ENCODE measurements around the gene EPG5. TPM values are rescaled to one million over a fixed set of nuclear protein-coding genes. Genes with fewer than 3 reads are reported as not detected.
A peak's percentile ranks its signal among the peaks of the same experiment; 100 is the strongest.
"Not testable (repeated sequence)": the region's sequence is repeated elsewhere in the genome, so short reads cannot be mapped to it uniquely, and the experiment has no call there.

EPG5 gene
- total and polyA plus RNA-seq, 2 experiments from 2014 or later, result 4.6 to 32.1 TPM

DNA sequence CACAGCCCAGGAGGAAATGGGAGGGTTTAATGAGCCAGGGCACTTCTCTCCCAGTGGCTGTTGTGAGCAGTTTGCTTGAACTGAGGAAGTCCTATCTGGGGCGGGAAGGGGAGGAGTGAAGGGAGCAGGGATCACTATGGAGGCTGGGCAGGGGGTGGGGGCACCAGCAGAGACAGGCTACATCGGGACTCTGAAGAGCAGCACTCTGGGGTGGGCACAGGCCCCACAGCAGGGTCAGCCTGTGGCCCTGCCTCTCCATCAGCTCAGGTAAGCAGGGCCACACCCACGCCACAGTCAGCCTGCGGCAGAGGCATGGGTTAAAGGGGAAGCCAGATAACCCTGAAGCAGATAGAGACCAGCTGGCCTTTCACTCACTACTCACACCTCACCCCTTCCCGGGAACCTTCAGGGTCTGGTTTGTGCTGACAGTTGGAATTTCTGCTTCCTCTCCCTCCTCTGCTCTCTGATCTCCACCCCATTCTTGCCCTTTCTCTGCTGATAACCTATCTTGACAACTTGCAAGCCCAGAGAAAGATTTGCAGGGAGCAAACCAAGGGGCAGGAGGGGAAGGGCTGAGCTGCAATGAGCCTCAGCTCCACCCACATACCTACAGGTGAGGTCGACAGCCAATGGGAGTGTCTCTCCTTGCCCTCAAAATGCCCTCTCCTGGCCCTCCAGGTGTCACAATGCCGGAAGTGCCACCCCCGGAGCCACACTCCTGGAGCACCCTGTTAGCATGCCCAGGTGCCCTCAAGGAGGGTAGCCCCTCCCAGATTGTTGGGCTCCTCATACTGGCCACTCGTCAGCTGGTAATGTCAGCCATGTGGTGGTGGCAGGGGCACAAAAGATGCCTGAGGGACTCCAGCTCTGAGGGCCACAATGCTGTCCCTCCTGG, 138.0 kb downstream of the EPG5 start:
- TF ChIP-seq EZH2 (IDR thresholded peaks at IDR 0.05; ENCODE audit: borderline replicate concordance) (no peak), EZH2phosphoT487 (IDR thresholded peaks at IDR 0.05; ENCODE audit: low read depth, severe bottlenecking, unreplicated experiment) (no peak)
- TF ChIP-seq, protein P1, sequence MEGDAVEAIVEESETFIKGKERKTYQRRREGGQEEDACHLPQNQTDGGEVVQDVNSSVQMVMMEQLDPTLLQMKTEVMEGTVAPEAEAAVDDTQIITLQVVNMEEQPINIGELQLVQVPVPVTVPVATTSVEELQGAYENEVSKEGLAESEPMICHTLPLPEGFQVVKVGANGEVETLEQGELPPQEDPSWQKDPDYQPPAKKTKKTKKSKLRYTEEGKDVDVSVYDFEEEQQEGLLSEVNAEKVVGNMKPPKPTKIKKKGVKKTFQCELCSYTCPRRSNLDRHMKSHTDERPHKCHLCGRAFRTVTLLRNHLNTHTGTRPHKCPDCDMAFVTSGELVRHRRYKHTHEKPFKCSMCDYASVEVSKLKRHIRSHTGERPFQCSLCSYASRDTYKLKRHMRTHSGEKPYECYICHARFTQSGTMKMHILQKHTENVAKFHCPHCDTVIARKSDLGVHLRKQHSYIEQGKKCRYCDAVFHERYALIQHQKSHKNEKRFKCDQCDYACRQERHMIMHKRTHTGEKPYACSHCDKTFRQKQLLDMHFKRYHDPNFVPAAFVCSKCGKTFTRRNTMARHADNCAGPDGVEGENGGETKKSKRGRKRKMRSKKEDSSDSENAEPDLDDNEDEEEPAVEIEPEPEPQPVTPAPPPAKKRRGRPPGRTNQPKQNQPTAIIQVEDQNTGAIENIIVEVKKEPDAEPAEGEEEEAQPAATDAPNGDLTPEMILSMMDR (IDR thresholded peaks at IDR 0.05; ENCODE audit: poor library complexity), result no peak

DNA sequence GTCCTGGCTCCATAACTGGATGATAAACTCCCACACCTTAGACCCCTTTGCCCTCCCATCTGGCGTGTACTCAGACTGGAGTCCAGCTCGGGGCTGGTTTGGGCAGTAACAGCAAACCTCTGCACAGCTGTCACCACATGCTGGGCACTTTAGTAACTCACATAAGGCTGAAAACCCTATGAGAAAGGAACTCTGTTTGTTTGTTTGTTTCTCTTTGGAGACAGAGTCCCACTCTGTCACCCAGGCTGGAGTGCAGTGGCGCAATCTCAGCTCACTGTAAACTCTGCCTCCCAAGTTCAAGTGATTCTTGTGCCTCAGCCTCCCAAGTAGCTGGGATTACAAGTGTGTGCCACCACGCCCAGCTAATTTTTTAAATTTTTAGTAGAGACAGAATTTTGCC, 140.4 kb downstream of the EPG5 start:
- not testable (repeated sequence) for H3K9me3 ChIP-seq (ENCODE audit: low read depth); H3K36me3 ChIP-seq (replicated peaks; ENCODE audit: insufficient read depth, low read depth); H2AFZ ChIP-seq; H3K27ac ChIP-seq; H4K20me1 ChIP-seq (ENCODE audit: insufficient read depth, poor library complexity, severe bottlenecking); H3K9me2 ChIP-seq (replicated peaks; ENCODE audit: insufficient read depth); H3K79me2 ChIP-seq; H3K27me3 ChIP-seq; H3K4me3 ChIP-seq; H3K4me2 ChIP-seq; DNase-seq (ENCODE audit: low spot score)
- 94% methylated on average over 4 of the region's 4 CpGs for WGBS (ENCODE audit: low lambda C conversion rate, missing lambda C conversion rate)
- peaks cover 24% of the 10 kb centered on the region for H3K4me1 ChIP-seq (ENCODE audit: insufficient read depth)

More for the DNA sequence above, 138.0 kb downstream of the EPG5 start:
- WGBS (ENCODE audit: low lambda C conversion rate, missing lambda C conversion rate), result 36% methylated on average over 9 of the region's 9 CpGs
- Histone ChIP-seq H3K27ac (peak overlapping the region; percentile 81), H3K27me3 (no peaks in the 10 kb centered on the region), H3K4me2 (peak overlapping the region; percentile 54), H4K20me1 (ENCODE audit: insufficient read depth, poor library complexity, severe bottlenecking) (no peaks in the 10 kb centered on the region), H3K4me3 (no peak overlapping the region), H3K79me2 (no peaks in the 10 kb centered on the region), H3K9me2 (replicated peaks; ENCODE audit: insufficient read depth) (no peaks in the 10 kb centered on the region), H3K9me3 (ENCODE audit: low read depth) (no peaks in the 10 kb centered on the region), H2AFZ (no peak overlapping the region), H3K36me3 (replicated peaks; ENCODE audit: insufficient read depth, low read depth) (no peaks in the 10 kb centered on the region), H3K4me1 (ENCODE audit: insufficient read depth) (peaks cover 29% of the 10 kb centered on the region)
- DNase-seq (ENCODE audit: low spot score), result peak; percentile 71

DNA sequence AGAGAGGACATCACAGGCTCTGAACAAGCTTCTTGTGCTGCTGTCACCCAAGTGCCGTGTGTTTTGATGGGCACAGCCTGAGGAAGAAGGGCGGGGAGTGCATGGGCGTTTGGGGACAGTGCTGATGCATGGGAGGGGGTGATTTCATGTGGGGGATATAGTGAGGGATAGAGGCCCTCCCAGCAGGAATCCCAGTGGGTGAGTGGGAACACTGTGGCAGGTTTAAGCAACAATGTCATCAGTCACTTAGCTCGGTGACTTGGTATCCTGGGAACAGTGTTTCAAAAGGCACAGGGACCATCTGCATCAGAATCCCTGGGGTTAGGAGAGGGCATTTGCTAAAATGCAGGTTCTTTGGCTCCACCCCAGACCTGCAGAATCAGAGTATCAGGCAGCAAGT, 141.0 kb downstream of the EPG5 start:
- H3K9me3 ChIP-seq (ENCODE audit: low read depth), result no peaks in the 10 kb centered on the region
- no peaks in the 10 kb centered on the region for H3K36me3 ChIP-seq (replicated peaks; ENCODE audit: insufficient read depth, low read depth)
- H2AFZ ChIP-seq, result no peak overlapping the region
- no peak for DNase-seq (ENCODE audit: low spot score)
- H3K79me2 ChIP-seq, result no peaks in the 10 kb centered on the region
- H3K4me3 ChIP-seq, result no peak overlapping the region
- H3K4me1 ChIP-seq (ENCODE audit: insufficient read depth), result peaks cover 24% of the 10 kb centered on the region
- TF ChIP-seq EZH2phosphoT487 (IDR thresholded peaks at IDR 0.05; ENCODE audit: low read depth, severe bottlenecking, unreplicated experiment), result no peak
- no peak for TF ChIP-seq EZH2 (IDR thresholded peaks at IDR 0.05; ENCODE audit: borderline replicate concordance)
- TF ChIP-seq, protein P1 (IDR thresholded peaks at IDR 0.05; ENCODE audit: poor library complexity), result no peak
- no peaks in the 10 kb centered on the region for H4K20me1 ChIP-seq (ENCODE audit: insufficient read depth, poor library complexity, severe bottlenecking)
- H3K9me2 ChIP-seq (replicated peaks; ENCODE audit: insufficient read depth), result no peaks in the 10 kb centered on the region
- no peak overlapping the region for H3K4me2 ChIP-seq
- 89% methylated on average over 4 of the region's 4 CpGs for WGBS (ENCODE audit: low lambda C conversion rate, missing lambda C conversion rate)
- H3K27ac ChIP-seq, result no peak overlapping the region
- H3K27me3 ChIP-seq, result no peaks in the 10 kb centered on the region

DNA sequence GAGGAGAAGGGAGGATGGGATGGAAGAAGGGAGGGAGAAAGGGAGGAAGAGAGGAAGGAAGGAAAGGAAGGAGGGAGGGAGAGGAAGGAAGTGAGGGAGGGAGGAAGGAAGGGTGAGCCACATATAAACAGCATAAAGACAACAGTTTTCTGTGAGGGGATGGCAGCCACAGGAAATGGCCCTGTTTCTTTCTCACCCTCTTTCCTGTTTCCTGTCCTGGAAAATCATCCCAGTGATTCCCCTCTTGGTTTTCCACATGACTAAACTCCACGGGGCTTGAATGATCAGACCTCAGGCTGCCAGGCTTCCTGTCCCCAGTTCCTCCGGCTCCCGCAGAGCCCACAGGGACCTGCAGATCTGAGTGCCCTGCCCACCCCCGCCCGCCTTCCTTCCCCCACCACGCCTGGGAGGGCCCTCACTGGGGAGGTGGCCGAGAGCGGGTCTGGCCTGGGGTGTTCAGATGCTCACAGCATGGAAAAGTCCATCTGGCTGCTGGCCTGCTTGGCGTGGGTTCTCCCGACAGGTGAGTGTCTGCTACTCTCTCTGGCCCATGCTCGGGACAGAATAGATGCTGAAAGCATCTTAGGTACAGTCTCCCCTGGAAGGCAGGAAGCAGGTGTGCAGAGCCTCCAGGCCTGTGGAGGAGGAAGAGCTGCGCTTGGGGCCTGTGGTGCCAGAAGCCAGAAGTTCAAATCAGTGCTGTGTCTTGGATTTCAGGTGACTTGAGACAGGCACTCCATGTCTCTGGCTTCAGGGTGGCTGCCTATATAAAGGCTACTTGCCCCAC, 141.7 kb downstream of the EPG5 start, which contains the start of gene SIGLEC15:
Gene SIGLEC15 (plus strand): TSS at position 418 of the 787 bp plus-strand sequence. CDS start 54 bp downstream, at position 472.
- H3K9me2 ChIP-seq (replicated peaks; ENCODE audit: insufficient read depth), result no peaks in the 10 kb centered on the region
- H3K27ac ChIP-seq, result no peak within 1 kb of the TSS
- no peak within 1 kb of the TSS for H3K4me3 ChIP-seq
- no peaks in the 10 kb centered on the region for H3K27me3 ChIP-seq
- H3K36me3 ChIP-seq (replicated peaks; ENCODE audit: insufficient read depth, low read depth), result no peaks in the 10 kb centered on the region
- no peaks in the 10 kb centered on the region for H4K20me1 ChIP-seq (ENCODE audit: insufficient read depth, poor library complexity, severe bottlenecking)
- no peak within 1 kb of the TSS for H2AFZ ChIP-seq
- no peaks in the 10 kb centered on the region for H3K79me2 ChIP-seq
- no peak within 1 kb of the TSS for H3K4me2 ChIP-seq
- peaks cover 24% of the 10 kb centered on the region for H3K4me1 ChIP-seq (ENCODE audit: insufficient read depth)
- WGBS (ENCODE audit: low lambda C conversion rate, missing lambda C conversion rate), result 77% methylated on average over 9 of the region's 12 CpGs
- H3K9me3 ChIP-seq (ENCODE audit: low read depth), result no peaks in the 10 kb centered on the region
- no peak for DNase-seq (ENCODE audit: low spot score)
- TF ChIP-seq EZH2 (IDR thresholded peaks at IDR 0.05; ENCODE audit: borderline replicate concordance) (no peak), EZH2phosphoT487 (IDR thresholded peaks at IDR 0.05; ENCODE audit: low read depth, severe bottlenecking, unreplicated experiment) (no peak)
- TF ChIP-seq, protein P1 (IDR thresholded peaks at IDR 0.05; ENCODE audit: poor library complexity), result no peak
